ENCODE measurements around the gene TPSG1.

Gene TPSG1

DNA sequence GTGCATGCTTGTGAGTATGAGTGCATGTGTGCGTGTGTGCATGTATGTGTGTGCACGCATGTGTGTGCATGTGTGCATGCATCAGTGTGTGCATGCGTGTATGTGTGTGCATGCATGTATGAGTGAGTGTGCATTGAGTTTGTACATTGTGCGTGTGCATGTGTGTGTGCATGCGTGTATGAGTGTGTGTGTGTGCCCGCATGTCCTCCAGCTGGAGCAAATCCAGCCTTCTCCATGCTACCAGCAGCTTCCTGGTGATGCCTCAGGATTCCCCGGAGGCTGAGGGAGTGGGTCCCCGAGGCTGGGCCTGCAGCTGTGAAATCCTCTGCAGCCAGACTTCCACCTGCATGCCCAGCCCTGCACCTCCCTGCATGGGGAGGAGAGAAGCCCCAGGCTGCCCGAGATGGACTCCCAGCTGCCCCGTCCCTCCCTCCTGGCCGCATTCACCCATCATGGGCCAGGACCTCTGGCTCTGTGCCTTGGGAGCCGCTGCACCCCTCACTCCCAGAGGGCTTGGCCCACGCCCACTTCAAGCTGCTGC is 40.1 kb upstream of the TPSG1 start:
- TF ChIP-seq, protein P1, sequence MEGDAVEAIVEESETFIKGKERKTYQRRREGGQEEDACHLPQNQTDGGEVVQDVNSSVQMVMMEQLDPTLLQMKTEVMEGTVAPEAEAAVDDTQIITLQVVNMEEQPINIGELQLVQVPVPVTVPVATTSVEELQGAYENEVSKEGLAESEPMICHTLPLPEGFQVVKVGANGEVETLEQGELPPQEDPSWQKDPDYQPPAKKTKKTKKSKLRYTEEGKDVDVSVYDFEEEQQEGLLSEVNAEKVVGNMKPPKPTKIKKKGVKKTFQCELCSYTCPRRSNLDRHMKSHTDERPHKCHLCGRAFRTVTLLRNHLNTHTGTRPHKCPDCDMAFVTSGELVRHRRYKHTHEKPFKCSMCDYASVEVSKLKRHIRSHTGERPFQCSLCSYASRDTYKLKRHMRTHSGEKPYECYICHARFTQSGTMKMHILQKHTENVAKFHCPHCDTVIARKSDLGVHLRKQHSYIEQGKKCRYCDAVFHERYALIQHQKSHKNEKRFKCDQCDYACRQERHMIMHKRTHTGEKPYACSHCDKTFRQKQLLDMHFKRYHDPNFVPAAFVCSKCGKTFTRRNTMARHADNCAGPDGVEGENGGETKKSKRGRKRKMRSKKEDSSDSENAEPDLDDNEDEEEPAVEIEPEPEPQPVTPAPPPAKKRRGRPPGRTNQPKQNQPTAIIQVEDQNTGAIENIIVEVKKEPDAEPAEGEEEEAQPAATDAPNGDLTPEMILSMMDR (IDR thresholded peaks at IDR 0.05; ENCODE audit: low read length, missing control alignments) = no peak

DNA sequence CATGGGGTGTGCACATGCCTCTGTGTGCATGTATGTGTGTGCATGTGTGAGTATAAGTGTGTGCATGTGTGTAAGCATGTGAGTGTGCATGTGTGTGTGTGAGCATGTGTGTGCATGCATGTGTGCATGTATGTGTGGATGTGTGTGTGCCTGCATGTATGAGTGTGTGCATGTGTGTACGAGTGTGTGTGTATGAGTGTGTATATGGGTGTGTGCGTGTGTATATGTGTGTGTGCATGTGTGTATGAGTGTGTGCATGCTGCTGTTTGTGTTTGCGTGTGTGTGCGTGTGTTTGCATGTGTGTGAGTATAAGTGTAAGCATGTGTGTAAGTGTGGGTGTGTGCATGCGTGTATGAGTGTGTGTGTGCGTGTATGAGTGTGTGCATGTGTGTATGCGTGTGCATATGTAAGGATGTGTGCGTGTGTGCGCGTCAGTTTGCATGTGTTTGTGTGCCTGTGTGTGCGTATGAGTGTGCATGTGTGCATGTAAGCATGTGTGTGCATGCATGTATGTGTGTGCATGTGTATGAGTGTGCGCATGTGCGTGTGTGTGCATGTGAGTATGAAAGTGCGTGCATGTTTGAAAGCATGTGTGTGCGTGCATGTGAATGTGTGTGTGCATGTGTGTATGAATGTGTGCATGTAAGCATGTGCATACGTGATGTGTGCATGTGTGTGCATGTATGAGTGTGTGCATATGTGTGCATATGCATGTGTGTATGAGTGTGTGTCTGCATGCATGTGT is 39.4 kb upstream of the TPSG1 start:
- no peak overlapping the region for H3K4me3 ChIP-seq (replicated peaks; ENCODE audit: low read depth, low read length)
- TF ChIP-seq, protein P1 (IDR thresholded peaks at IDR 0.05; ENCODE audit: low read length, missing control alignments) = no peak
- no peak for DNase-seq (ENCODE audit: low read depth)

More for the DNA sequence above, 40.1 kb upstream of the TPSG1 start:
- no peak overlapping the region for H3K4me3 ChIP-seq (replicated peaks; ENCODE audit: low read depth, low read length)
- no peak for DNase-seq (ENCODE audit: low read depth)

DNA sequence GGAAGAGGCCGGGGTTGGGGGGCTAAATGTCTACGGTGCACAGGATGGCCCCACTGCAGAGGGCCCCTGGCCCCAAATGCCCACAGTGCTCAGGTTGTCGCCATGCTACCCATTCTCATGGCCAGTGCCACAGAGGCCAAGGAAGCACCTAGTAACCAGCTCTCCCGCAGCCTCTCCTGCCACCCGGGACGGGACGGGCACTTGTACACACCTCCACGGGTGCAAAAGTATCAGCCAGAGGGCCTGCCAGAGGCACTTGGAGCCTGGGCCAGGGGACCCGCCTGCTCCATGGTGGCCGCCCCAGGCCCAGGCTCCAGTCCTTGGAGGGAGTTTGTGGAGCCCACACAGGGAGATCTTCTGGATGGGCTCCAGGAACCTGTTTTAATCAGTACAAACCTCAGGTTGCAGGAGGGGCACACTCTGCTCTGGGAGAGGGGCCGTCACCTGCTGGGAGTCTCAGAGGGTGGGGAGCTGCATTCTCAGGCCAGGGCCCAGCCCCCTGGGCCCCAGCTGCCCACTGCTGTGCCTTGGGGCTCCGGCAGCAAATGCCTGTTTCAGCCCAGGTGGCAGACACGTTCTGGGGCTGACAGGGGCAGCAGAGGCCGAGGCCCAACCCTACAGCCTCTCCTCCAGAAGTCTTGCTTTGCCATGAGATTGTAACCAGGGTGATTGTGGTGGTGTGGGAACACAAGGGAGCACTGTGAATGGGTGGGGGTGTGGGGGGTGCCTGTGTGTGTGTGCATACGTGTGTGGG is 38.7 kb upstream of the TPSG1 start:
- no peak overlapping the region for H3K4me3 ChIP-seq (replicated peaks; ENCODE audit: low read depth, low read length)
- TF ChIP-seq, protein P1 (IDR thresholded peaks at IDR 0.05; ENCODE audit: low read length, missing control alignments) = no peak
- DNase-seq (ENCODE audit: low read depth) = no peak

DNA sequence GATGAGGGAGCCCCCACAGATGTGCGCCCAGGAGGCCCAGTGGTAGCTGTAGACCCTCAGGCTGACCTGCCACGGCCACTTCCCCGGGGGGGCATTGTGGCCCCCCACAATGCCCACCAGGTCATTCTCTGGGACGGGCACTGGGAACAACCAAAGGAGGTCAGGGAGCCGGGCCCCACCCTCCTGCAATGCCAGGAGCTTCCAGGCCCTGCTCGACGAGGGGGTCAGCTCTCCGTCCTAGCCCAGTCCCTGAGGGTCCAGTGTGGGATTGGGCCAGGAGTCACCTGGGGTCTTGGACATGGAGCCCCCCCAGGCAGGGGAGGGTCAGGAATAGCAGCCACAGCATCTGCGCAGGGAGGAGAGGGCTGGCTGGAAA is 37.8 kb upstream of the TPSG1 start:
- H3K4me3 ChIP-seq (replicated peaks; ENCODE audit: low read depth, low read length) = no peak overlapping the region
- no peak for DNase-seq (ENCODE audit: low read depth)
- TF ChIP-seq, protein P1 (IDR thresholded peaks at IDR 0.05; ENCODE audit: low read length, missing control alignments) = no peak

DNA sequence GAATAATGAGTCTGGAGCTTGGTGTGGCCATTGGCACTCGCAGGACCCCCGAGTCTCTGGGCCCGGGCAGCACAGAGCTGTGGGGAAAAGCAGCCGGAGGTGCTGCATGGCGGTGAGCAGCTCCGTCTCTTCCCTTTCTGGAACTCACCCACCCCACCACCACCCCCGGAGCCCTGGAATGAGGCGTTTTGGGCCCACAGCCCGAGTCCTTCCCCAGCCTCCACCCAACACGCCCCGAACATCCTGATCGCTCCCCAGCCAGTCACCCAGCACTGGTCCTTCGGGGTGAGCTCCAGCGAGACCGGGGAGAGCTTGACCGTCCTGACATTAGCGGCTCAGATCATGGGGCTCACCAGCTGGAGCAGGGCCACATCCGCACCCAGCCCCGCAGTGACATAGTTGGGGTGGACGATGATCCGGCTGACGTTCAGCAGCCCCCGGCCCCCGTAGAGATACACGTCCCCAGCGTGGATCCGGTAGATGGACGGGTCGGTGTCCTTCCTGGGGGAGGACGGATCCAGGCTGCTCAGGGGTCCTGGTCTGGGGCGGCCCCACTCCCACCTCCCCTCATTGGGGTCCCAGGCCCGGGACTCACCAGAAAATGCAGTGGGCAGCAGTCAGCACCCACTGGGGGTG is 37.3 kb upstream of the TPSG1 start:
- no peak for DNase-seq (ENCODE audit: low read depth)
- no peak overlapping the region for H3K4me3 ChIP-seq (replicated peaks; ENCODE audit: low read depth, low read length)
- TF ChIP-seq, protein P1 (IDR thresholded peaks at IDR 0.05; ENCODE audit: low read length, missing control alignments) = no peak

DNA sequence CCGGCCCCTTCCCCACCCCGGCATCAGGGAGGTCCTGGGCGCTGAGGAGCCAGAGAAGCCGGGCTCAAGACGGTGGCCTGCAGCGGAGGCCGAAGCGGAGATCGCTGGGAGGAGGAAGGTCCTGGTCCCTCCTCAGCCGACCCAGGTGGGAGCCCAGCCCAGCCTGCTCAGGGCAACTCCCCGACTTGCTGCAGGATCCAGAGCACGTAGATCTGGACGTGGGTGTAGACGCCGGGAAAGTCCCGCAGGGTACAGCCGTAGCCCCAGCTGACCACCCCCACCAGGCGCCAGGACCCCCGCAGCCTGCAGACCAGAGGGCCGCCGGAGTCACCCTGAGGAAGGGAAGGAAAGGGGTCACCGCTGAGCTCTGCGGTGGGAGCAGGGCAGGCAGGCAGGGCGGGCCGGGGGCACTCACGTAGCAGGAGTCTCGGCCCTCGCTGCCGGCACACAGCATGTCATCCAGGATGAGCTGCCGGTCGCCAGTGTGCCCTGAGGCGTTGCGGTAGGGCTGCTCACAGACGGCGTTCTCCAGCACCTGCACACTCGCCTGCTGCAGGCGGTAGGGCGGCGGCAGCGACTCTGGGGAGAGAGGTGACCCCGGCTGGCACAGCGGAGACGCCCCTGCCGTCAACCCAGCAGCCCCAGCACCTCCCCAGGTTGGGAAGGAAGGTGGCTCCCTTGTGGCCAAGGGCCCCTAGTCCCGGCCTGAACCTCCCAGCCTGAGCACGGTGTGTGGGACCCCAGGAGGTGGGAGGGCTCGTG is 36.2 kb upstream of the TPSG1 start:
- no peak overlapping the region for H3K4me3 ChIP-seq (replicated peaks; ENCODE audit: low read depth, low read length)
- TF ChIP-seq, protein P1 (IDR thresholded peaks at IDR 0.05; ENCODE audit: low read length, missing control alignments) = no peak
- no peak for DNase-seq (ENCODE audit: low read depth)
